Activated CD4-positive, alpha-beta T cell treated with anti-CD3 and anti-CD28 coated beads for 36 hours (primary cell): ENCODE results near the gene CFAP74. TPM values are rescaled to one million over a fixed set of nuclear protein-coding genes. Genes with fewer than 3 reads are reported as not detected.

Experiments used
- ATAC-seq: fragments of 200-7000 bp; cut with Tn5 transposase; one replicate; pipeline ENCODE4 v1.10.0; 2021; ENCODE audit warnings: mild to moderate bottlenecking, moderate library complexity
- CTCF ChIA-PET: fragments of 350-600 bp; sonication (Branson Sonifier 250); formaldehyde crosslinking; loops from one replicate; lab custom pipeline; 2021; ENCODE audit warnings: antibody characterized with exemption; lab: Charles Lee
- POLR2A ChIA-PET: fragments of 350-600 bp; sonication (Branson Sonifier 250); formaldehyde crosslinking; loops from one replicate; lab custom pipeline; 2021; ENCODE audit warnings: antibody characterized with exemption, inconsistent platforms; lab: Charles Lee
- DNase-seq: peaks from one replicate; pipeline ENCODE4 v3.0.0-alpha.2; 2020
- H3K27ac Mint-ChIP-seq: one replicate; pipeline ENCODE4 v1.8.0; 2021; ENCODE audit warnings: mixed read lengths
- H3K27me3 Mint-ChIP-seq: one replicate; pipeline ENCODE4 v1.8.0; 2021; ENCODE audit warnings: mixed read lengths
- H3K36me3 Mint-ChIP-seq: one replicate; pipeline ENCODE4 v1.8.0; 2021; ENCODE audit warnings: low read depth, mixed read lengths
- H3K4me1 Mint-ChIP-seq: one replicate; pipeline ENCODE4 v1.8.0; 2021; ENCODE audit warnings: mixed read lengths
- H3K4me3 Mint-ChIP-seq: one replicate; pipeline ENCODE4 v1.8.0; 2021; ENCODE audit warnings: mild to moderate bottlenecking, moderate library complexity, mixed read lengths
- H3K9me3 Mint-ChIP-seq: one replicate; pipeline ENCODE4 v1.8.0; 2021; ENCODE audit warnings: low read depth, mixed read lengths
- intact Hi-C, 2 experiments: fragments of 100-400 bp; cut with DNase I in 1 of 2; cut with micrococcal nuclease in 1 of 2; formaldehyde crosslinking; loops; one replicate each; pipeline versions ENCODE4 v1.14.2 to v1.15.1; 2022 to 2024; cut with DNase I, micrococcal nuclease
- total RNA-seq, 2 experiments: library from RNA; stranded (reverse); gene quantifications; one replicate each; pipeline ENCODE4 v1.2.3, GENCODE V29; 2021

CFAP74 gene
- total RNA-seq, 2 experiments from 2014 or later: 0.25 TPM; not detected in 1

DNA sequence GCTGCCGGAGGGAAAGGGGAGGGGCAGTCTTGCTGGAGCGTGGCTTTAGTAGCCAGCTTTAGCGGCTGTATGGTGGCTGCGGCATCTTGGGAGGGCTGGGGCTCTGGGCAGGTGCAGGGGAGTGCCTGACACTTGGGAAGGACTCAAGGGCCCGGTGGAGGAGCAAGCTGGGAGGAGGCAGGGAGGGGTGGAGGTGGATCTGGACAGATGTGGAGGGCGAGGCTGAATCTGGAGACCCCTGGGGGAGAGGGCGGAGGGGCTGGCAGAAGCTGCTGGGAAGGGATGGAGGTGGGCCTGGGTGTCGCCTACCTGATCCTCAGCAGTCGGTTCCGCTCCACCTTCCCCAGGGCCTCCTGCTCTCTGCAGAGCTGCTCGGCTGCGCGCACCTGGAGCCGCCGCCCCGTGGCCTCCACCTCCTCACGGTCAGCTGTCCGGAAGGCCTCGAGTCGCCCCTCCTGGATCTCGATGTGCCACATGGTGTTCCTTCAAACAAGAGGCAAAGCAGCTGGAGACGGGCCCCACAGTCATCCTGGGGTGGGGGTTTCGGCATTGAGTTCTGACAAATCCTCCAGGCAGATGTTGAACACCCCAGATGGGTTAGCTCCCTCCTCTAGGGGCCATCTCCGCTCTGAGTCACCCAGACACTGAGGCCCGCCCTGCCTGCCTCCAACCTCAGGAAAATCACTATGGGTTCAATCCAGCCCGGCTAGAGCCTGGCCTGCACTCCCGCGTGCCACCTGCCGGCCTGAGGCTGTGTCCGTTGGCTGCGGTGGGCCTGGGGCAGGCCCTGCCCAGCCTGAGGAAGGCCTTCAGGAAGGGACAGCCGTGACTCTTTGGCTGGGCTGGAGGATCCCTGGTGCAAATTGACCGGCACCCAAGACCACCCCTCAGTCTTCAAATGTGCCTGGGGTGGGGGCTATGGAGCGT is 29.6 kb downstream of the CFAP74 start:
- CTCF ChIA-PET: no interaction called here
- no peak overlapping the region for H3K27ac Mint-ChIP-seq
- peaks cover 3% of the 10 kb centered on the region for H3K27me3 Mint-ChIP-seq
- POLR2A ChIA-PET: no interaction called here
- H3K4me1 Mint-ChIP-seq: no peaks in the 10 kb centered on the region
- no peaks in the 10 kb centered on the region for H3K36me3 Mint-ChIP-seq
- intact Hi-C loops: no loop called here
- DNase-seq (no peak), ATAC-seq (no peak)
- H3K9me3 Mint-ChIP-seq: peaks cover 3% of the 10 kb centered on the region
- H3K4me3 Mint-ChIP-seq: no peak overlapping the region

DNA sequence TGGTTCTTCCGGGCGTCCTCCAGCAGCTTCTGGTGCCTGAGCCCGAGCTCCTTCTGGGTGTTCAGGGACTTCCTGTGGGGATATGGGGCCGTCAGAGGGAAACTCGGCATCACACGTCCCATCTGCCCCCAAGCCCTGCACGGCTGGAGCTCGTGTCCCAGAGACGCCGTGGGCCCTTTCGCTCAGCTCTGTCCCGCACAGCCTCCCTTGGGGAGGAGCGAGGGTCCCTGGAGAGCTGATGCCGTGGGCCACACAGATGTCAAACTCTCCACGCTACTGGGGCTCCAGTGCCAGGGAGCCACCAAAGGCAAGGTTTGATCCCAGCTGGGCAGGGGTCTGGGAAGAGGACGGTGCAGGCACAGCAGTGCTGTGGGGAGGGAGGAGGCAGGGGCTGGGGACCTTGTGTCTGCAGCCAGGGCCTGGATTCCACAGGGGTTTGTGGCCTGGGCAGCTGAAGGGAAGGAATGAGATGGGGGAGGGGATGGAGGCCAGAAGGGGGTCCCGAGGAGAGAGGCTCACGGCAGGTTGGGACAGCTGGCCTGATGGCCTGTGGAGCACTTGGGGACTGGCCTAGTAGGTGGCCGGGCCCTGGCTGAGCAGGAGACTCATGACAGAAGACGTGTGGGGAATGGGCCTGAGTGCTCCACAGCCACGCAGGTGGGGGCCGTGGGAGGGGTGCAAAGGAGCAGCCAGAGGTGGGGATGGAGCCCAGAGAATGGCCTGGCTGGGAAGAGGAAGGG is 30.4 kb downstream of the CFAP74 start:
- ChIA-PET POLR2A (no interaction called here), CTCF (no interaction called here)
- DNase-seq: no peak
- peaks cover 3% of the 10 kb centered on the region for H3K27me3 Mint-ChIP-seq
- no peak overlapping the region for H3K4me3 Mint-ChIP-seq
- ATAC-seq: no peak
- H3K9me3 Mint-ChIP-seq: no peaks in the 10 kb centered on the region
- H3K36me3 Mint-ChIP-seq: no peaks in the 10 kb centered on the region
- H3K4me1 Mint-ChIP-seq: no peaks in the 10 kb centered on the region
- H3K27ac Mint-ChIP-seq: no peak overlapping the region
- intact Hi-C loops: no loop called here

DNA sequence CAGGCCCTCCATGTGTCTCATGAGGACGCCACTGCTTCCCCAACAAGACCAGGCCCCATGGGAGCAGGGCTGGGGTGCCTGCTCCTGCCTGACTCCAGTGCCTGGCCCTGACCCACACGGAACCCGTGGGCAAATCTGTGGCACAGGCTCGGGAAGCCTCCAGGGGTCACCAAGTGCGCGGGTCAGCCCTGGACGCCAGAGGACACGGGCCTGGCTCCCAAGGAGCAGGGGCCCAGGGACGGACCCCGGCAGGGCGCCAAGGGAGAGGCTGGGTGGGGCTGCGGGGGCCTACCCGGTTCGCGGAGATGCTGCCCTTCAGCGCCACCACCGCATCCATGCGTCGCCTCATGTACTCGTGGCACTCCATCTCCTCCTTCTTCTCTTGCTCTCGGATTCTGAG is 31.9 kb downstream of the CFAP74 start:
- H3K27ac Mint-ChIP-seq: no peak overlapping the region
- H3K27me3 Mint-ChIP-seq: peaks cover 6% of the 10 kb centered on the region
- no peaks in the 10 kb centered on the region for H3K36me3 Mint-ChIP-seq
- H3K4me3 Mint-ChIP-seq: no peak overlapping the region
- ChIA-PET POLR2A (no interaction called here), CTCF (no interaction called here)
- DNase-seq (no peak), ATAC-seq (no peak)
- H3K4me1 Mint-ChIP-seq: no peaks in the 10 kb centered on the region
- H3K9me3 Mint-ChIP-seq: no peaks in the 10 kb centered on the region
- intact Hi-C loops: no loop called here

- no peak overlapping the region for H3K4me3 Mint-ChIP-seq
- no peaks in the 10 kb centered on the region for H3K4me1 Mint-ChIP-seq
- peaks cover 6% of the 10 kb centered on the region for H3K27me3 Mint-ChIP-seq
- no peak for ATAC-seq
- ChIA-PET POLR2A (no interaction called here), CTCF (no interaction called here)
- intact Hi-C loops: no loop called here
- DNase-seq: no peak
- no peaks in the 10 kb centered on the region for H3K9me3 Mint-ChIP-seq
- no peaks in the 10 kb centered on the region for H3K36me3 Mint-ChIP-seq
- H3K27ac Mint-ChIP-seq: no peak overlapping the region
These were observed 32.6 kb downstream of the CFAP74 start for GRCh38 chr1:1971017-1971416.

- ChIA-PET CTCF (interaction anchor here (0.6 kb wide), 1 partner anchor 11 kb away, joined by 3 read pairs; no protein-coding TSS in a partner anchor), POLR2A (no interaction called here)
- Mint-ChIP-seq H3K27me3 (peaks cover 3% of the 10 kb centered on the region), H3K27ac (no peak overlapping the region), H3K9me3 (no peaks in the 10 kb centered on the region), H3K4me1 (no peaks in the 10 kb centered on the region), H3K36me3 (no peaks in the 10 kb centered on the region), H3K4me3 (no peak overlapping the region)
- intact Hi-C loops: no loop called here
- no peak for ATAC-seq
- DNase-seq: no peak
These were observed 33.5 kb downstream of the CFAP74 start for GRCh38 chr1:1969953-1970716.

GRCh38 chr1:1969505-1969900 is 34.1 kb downstream of the CFAP74 start:
- ATAC-seq (no peak), DNase-seq (no peak)
- intact Hi-C loops: no loop called here
- no peak overlapping the region for H3K27ac Mint-ChIP-seq
- CTCF ChIA-PET: interaction anchor here (0.6 kb wide), 1 partner anchor 11 kb away, joined by 3 read pairs; no protein-coding TSS in a partner anchor
- no peaks in the 10 kb centered on the region for H3K36me3 Mint-ChIP-seq
- no peaks in the 10 kb centered on the region for H3K4me1 Mint-ChIP-seq
- H3K9me3 Mint-ChIP-seq: no peaks in the 10 kb centered on the region
- no peak overlapping the region for H3K4me3 Mint-ChIP-seq
- POLR2A ChIA-PET: no interaction called here
- H3K27me3 Mint-ChIP-seq: peaks cover 2% of the 10 kb centered on the region

- CTCF ChIA-PET: interaction anchor here (0.6 to 1.5 kb wide), 3 partner anchors 12 to 146 kb away, joined by 3 read pairs; no protein-coding TSS in a partner anchor
- peaks cover 2% of the 10 kb centered on the region for H3K27me3 Mint-ChIP-seq
- POLR2A ChIA-PET: no interaction called here
- no peaks in the 10 kb centered on the region for H3K36me3 Mint-ChIP-seq
- intact Hi-C loops: no loop called here
- H3K9me3 Mint-ChIP-seq: no peaks in the 10 kb centered on the region
- no peak overlapping the region for H3K27ac Mint-ChIP-seq
- no peak for ATAC-seq
- H3K4me1 Mint-ChIP-seq: no peaks in the 10 kb centered on the region
- H3K4me3 Mint-ChIP-seq: no peak overlapping the region
- DNase-seq: no peak
These were observed 34.6 kb downstream of the CFAP74 start for GRCh38 chr1:1968767-1969504.

DNA sequence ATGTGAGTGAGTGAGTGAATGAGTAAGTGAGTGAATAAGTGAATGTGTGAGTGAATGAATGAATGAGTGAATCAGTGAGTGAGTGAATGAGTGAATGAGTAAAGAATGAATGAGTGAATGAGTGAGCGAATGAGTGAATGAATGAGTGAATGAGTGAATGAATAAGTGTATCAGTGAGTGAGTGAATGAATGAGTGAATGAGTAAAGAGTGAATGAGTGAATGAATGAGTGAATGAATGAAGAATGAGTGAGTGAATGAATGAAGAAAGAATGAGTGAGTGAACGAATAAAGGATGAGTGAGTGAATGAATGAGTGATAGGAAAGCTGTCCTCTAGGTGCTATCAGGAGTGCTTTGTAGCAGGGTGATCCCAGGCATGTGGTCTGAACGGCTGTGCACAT is 35.7 kb downstream of the CFAP74 start:
- H3K27ac Mint-ChIP-seq: no peak overlapping the region
- POLR2A ChIA-PET: no interaction called here
- H3K9me3 Mint-ChIP-seq: no peaks in the 10 kb centered on the region
- no peaks in the 10 kb centered on the region for H3K36me3 Mint-ChIP-seq
- CTCF ChIA-PET: interaction anchor here (1.5 kb wide), 1 partner anchor 77 kb away, joined by 3 read pairs; no protein-coding TSS in a partner anchor
- H3K4me3 Mint-ChIP-seq: no peak overlapping the region
- DNase-seq: no peak
- no peak for ATAC-seq
- peaks cover 2% of the 10 kb centered on the region for H3K27me3 Mint-ChIP-seq
- intact Hi-C loops: no loop called here
- H3K4me1 Mint-ChIP-seq: no peaks in the 10 kb centered on the region

DNA sequence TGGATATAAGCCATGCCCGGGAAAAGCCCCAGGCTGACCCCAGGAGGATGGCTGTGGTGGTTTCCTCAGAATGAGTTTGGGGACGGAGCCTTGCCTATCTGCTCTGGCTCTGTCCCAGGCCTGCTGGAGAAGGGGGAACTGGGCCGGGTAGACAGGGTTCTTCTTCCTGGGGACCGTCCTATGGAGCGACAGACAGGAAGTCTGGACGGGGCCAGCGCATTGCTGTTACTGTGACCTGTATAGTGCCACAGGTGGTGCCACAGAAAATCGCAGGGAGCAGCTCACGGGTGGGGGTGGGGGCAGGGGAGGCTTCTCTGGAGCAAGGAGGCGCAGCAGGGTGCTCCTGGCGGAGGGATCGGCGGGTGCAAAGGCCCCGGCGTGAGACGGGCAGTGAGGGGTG is 36.4 kb downstream of the CFAP74 start:
- Mint-ChIP-seq H3K27ac (no peak overlapping the region), H3K27me3 (peaks cover 2% of the 10 kb centered on the region), H3K4me3 (no peak overlapping the region), H3K4me1 (no peaks in the 10 kb centered on the region), H3K36me3 (no peaks in the 10 kb centered on the region), H3K9me3 (no peaks in the 10 kb centered on the region)
- DNase-seq (no peak), ATAC-seq (no peak)
- CTCF ChIA-PET: no interaction called here
- intact Hi-C loops: no loop called here
- POLR2A ChIA-PET: no interaction called here

DNA sequence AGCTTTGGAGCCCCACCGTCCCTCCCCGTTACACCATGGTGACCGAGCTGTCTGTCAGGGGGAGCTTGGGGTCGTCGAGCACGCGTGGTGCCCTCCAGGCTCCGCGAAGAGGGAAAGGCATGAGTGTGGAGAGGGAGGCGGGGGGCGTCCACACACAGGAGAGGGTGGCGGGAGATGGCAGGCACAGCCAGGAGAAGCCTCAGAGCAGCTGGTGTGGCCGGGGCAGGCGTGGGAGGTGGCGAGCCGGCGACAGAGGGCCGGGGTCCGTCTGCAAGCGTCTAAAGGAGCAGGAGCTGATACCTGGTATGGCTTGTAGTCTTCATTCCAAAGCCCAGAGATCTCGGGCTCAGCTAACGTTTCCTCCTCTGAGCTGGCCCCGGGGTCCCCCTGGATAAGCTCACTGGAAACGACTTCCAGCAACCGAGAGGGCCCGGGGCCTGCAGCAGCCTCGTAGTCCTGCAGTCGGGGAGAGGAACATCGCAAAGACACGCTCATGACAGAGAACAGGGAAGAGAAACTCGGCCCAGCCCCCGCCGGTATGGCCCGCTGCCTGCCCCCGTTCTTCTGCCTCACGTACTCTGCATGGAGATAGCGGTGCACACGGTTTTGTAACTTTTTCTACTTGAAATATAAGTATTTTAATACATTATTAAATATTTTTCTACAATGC is 37.4 kb downstream of the CFAP74 start:
- ChIA-PET CTCF (interaction anchor here (0.9 kb wide), 1 partner anchor 21 kb away, joined by 3 read pairs; no protein-coding TSS in a partner anchor), POLR2A (interaction anchor here (0.6 kb wide), 1 partner anchor 1734 kb away, joined by 3 read pairs; no protein-coding TSS in a partner anchor)
- no peaks in the 10 kb centered on the region for H3K36me3 Mint-ChIP-seq
- intact Hi-C loops: no loop called here
- H3K4me3 Mint-ChIP-seq: no peak overlapping the region
- H3K9me3 Mint-ChIP-seq: no peaks in the 10 kb centered on the region
- no peaks in the 10 kb centered on the region for H3K4me1 Mint-ChIP-seq
- peaks cover 3% of the 10 kb centered on the region for H3K27me3 Mint-ChIP-seq
- no peak for DNase-seq
- H3K27ac Mint-ChIP-seq: no peak overlapping the region
- ATAC-seq: no peak
